ENCODE data around the gene GMDS.

- TF ChIP-seq RARB (CRISPR knock-in tag; IDR thresholded peaks at IDR 0.05) (no peak), GLIS3 (CRISPR knock-in tag; IDR thresholded peaks at IDR 0.05) (no peak), TCF4 (CRISPR knock-in tag; IDR thresholded peaks at IDR 0.05; ENCODE audit: borderline replicate concordance) (no peak), TOX (CRISPR knock-in tag; IDR thresholded peaks at IDR 0.05; ENCODE audit: borderline replicate concordance) (no peak)
Observed at GRCh38 chr6:1645466-1646185, 599.8 kb downstream of the GMDS start.

All from SK-N-SH treated with all-trans-retinoic acid at 6 μM for 48 hours (cell line).